UCSD-AML1 (cell line): ENCODE measurements around the gene BCKDHA.
"Not testable (repeated sequence)": the region's sequence is repeated elsewhere in the genome, so short reads cannot be mapped to it uniquely, and the experiment has no call there.

ENCODE experiments used
- DNase-seq: peaks from one replicate; lab custom pipeline; 2025; ENCODE audit not compliant: unreplicated experiment; lab: John Stamatoyannopoulos, UW

The BCKDHA gene

GRCh38 chr19:41366089-41366488, 31.5 kb upstream of the BCKDHA start:
- DNase-seq, result no peak

- DNase-seq, result peak; percentile 42
Observed at GRCh38 chr19:41367848-41368301, 29.7 kb upstream of the BCKDHA start.

GRCh38 chr19:41369769-41370168, 27.8 kb upstream of the BCKDHA start:
- DNase-seq, result no peak

GRCh38 chr19:41371119-41371518, 26.5 kb upstream of the BCKDHA start:
- not testable (repeated sequence) for DNase-seq

- DNase-seq, result no peak
Observed at GRCh38 chr19:41371541-41371940, 26.1 kb upstream of the BCKDHA start.

GRCh38 chr19:41372501-41372900, 25.1 kb upstream of the BCKDHA start:
- no peak for DNase-seq

- no peak for DNase-seq
Observed at GRCh38 chr19:41373993-41374392, 23.6 kb upstream of the BCKDHA start.

GRCh38 chr19:41376241-41376997, 21.2 kb upstream of the BCKDHA start, which contains the start of gene TMEM91:
TSS of gene TMEM91 (plus strand) at chr19:41376533. CDS start at chr19:41378310, 1,777 bp downstream.
- no peak for DNase-seq

GRCh38 chr19:41376998-41377365, 20.6 kb upstream of the BCKDHA start:
- DNase-seq, result no peak

- no peak for DNase-seq
Observed at GRCh38 chr19:41377977-41378709, 19.5 kb upstream of the BCKDHA start.

GRCh38 chr19:41381536-41381935, 16.1 kb upstream of the BCKDHA start:
- not testable (repeated sequence) for DNase-seq

- no peak for DNase-seq
Observed at GRCh38 chr19:41384351-41384750, 13.3 kb upstream of the BCKDHA start.

GRCh38 chr19:41386442-41386841, 11.2 kb upstream of the BCKDHA start:
- DNase-seq, result no peak

- DNase-seq, result no peak
Observed at GRCh38 chr19:41391618-41392017, 6.0 kb upstream of the BCKDHA start.

- DNase-seq, result no peak
Observed at GRCh38 chr19:41392775-41393174, 4.8 kb upstream of the BCKDHA start.

GRCh38 chr19:41395355-41395754, 2.3 kb upstream of the BCKDHA start:
- DNase-seq, result no peak

GRCh38 chr19:41398050-41398418, 416 bp downstream of the BCKDHA start:
- DNase-seq, result no peak

GRCh38 chr19:41398598-41398997, 980 bp downstream of the BCKDHA start:
- no peak for DNase-seq

GRCh38 chr19:41399091-41399490, 1.5 kb downstream of the BCKDHA start:
- no peak for DNase-seq

- no peak for DNase-seq
Observed at GRCh38 chr19:41399525-41399924, 1.9 kb downstream of the BCKDHA start.

GRCh38 chr19:41401483-41401882, 3.9 kb downstream of the BCKDHA start:
- DNase-seq, result no peak

- DNase-seq, result no peak
Observed at GRCh38 chr19:41402010-41402409, 4.4 kb downstream of the BCKDHA start.
